Gastrocnemius medialis (tissue), 4 donors: ENCODE data around the gene TDRD5.

Experiments used
- POLR2A ChIP-seq, 2 donors: fragments of 450-650 bp; IDR thresholded peaks; one replicate each; pipeline ENCODE4 v1.6.1; 2017; ENCODE audit warnings: antibody characterized with exemption in 2 of 2, mild to moderate bottlenecking in 2 of 2, moderate library complexity in 2 of 2
- TF ChIP-seq, protein P1 (sequence below), 5 experiments: fragments of 450-650 bp in 3 of 5; fragments of 200-600 bp in 2 of 5; sonication (generic) in 2 of 5; IDR thresholded peaks in 4 of 5; conservative IDR thresholded peaks in 1 of 5; 1 replicate in 4 of 5; 2 replicates in 1 of 5; pipeline ENCODE4 v1.5.1; 2016 to 2019; ENCODE audit warnings: antibody characterized with exemption in 5 of 5, mild to moderate bottlenecking in 3 of 5, moderate library complexity in 3 of 5

DNA sequence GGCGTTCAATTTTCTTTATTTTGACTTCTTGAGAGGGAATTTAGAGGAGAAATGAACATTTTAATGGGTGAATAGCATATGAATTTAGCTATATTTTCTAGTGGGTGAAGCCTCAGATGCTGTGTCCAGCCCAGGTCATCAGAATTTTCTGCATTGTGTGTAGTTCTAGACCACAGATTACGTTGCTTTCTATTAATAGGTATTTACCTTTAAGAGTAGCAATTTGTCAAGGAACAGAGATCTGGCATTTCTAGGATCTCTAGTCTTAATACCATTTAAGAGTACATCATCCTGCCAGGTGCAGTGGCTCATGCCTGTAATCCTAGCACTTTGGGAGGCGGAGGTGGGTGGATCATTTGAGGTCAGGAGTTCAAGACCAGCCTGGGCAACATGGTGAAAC lies 20.7 kb downstream of the TDRD5 start:
- TF ChIP-seq, protein P1, sequence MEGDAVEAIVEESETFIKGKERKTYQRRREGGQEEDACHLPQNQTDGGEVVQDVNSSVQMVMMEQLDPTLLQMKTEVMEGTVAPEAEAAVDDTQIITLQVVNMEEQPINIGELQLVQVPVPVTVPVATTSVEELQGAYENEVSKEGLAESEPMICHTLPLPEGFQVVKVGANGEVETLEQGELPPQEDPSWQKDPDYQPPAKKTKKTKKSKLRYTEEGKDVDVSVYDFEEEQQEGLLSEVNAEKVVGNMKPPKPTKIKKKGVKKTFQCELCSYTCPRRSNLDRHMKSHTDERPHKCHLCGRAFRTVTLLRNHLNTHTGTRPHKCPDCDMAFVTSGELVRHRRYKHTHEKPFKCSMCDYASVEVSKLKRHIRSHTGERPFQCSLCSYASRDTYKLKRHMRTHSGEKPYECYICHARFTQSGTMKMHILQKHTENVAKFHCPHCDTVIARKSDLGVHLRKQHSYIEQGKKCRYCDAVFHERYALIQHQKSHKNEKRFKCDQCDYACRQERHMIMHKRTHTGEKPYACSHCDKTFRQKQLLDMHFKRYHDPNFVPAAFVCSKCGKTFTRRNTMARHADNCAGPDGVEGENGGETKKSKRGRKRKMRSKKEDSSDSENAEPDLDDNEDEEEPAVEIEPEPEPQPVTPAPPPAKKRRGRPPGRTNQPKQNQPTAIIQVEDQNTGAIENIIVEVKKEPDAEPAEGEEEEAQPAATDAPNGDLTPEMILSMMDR (IDR thresholded peaks at IDR 0.05 in 4 of 5, conservative IDR thresholded peaks at IDR 0.05 in 1 of 5) = no peak
- TF ChIP-seq POLR2A (IDR thresholded peaks at IDR 0.05) = no peak
